ENCODE data around the gene AHNAK2. TPM values are rescaled to one million over a fixed set of nuclear protein-coding genes. Genes with fewer than 3 reads are reported as not detected.

The AHNAK2 gene
- 42.6 and 42.7 TPM in 2 replicates for total RNA-seq

GRCh38 chr14:104977681-104978653, at the start of gene AHNAK2:
TSS of gene AHNAK2 (minus strand) at chr14:104978374. CDS start at chr14:104978237, 137 bp downstream.

GRCh38 chr14:105020815-105021655, 42.9 kb upstream of the AHNAK2 start, which contains the start of gene CDCA4:
TSS of gene CDCA4 (minus strand) at chr14:105021083. CDS start at chr14:105011929, 9,154 bp downstream.

GRCh38 chr14:104985675-104986486, 7.7 kb upstream of the AHNAK2 start, which contains the start of gene CLBA1:
TSS of gene CLBA1 (plus strand) at chr14:104985788. CDS start at chr14:104986432, 644 bp downstream.

GRCh38 chr14:104924421-104925213, 53.6 kb downstream of the AHNAK2 start, which contains the start of gene PLD4:
TSS of gene PLD4 (plus strand) at chr14:104924879. CDS start at chr14:104927141, 2,262 bp downstream.

Other genes with a start within 250 kb of the AHNAK2 start
- 192 and 218 TPM in 2 replicates for gene SIVA1, start 225.2 kb downstream of the AHNAK2 start, total RNA-seq
- 209 and 212 TPM in 2 replicates for gene AKT1, start 182.6 kb downstream of the AHNAK2 start, total RNA-seq
- 5.6 and 5.8 TPM in 2 replicates for gene ZBTB42, start 177.3 kb downstream of the AHNAK2 start, total RNA-seq
- 10.5 and 11.0 TPM in 2 replicates for gene CEP170B, start 113.1 kb downstream of the AHNAK2 start, total RNA-seq
- not detected in 2 replicates for gene PLD4, start 53.5 kb downstream of the AHNAK2 start, total RNA-seq
- gene CLBA1, start 7.4 kb upstream of the AHNAK2 start, total RNA-seq, result 2.9 and 3.6 TPM in 2 replicates
- 49.7 and 51.0 TPM in 2 replicates for gene CDCA4, start 42.7 kb upstream of the AHNAK2 start, total RNA-seq
- not detected in 2 replicates for gene GPR132, start 87.1 kb upstream of the AHNAK2 start, total RNA-seq
- gene JAG2, start 190.4 kb upstream of the AHNAK2 start, total RNA-seq, result 23.9 and 41.9 TPM in 2 replicates
- 27.7 and 47.1 TPM in 2 replicates for gene NUDT14, start 202.9 kb upstream of the AHNAK2 start, total RNA-seq